B cell (primary cell): ENCODE measurements around the gene GABRR2. TPM values are rescaled to one million over a fixed set of nuclear protein-coding genes. Genes with fewer than 3 reads are reported as not detected.

Experiments
- ATAC-seq: fragments of 200-7000 bp; cut with Tn5 transposase; one replicate; pipeline ENCODE4 v1.10.0; 2021; ENCODE audit warnings: low read depth, mild to moderate bottlenecking, moderate number of reproducible peaks, moderate library complexity
- CTCF ChIA-PET: fragments of 350-600 bp; sonication (Branson Sonifier 250); formaldehyde crosslinking; loops from one replicate; lab custom pipeline; 2021; ENCODE audit warnings: antibody characterized with exemption, inconsistent platforms; lab: Charles Lee
- POLR2A ChIA-PET: fragments of 350-600 bp; sonication (Branson Sonifier 250); formaldehyde crosslinking; loops from one replicate; lab custom pipeline; 2021; ENCODE audit warnings: antibody characterized with exemption; lab: Charles Lee
- DNase-seq: peaks from one replicate; pipeline ENCODE4 v3.0.0; 2013
- H2AFZ ChIP-seq: 2 replicates; pipeline ENCODE4 v1.6.1; 2012; ENCODE audit warnings: mild to moderate bottlenecking, low read depth, low read length; ENCODE audit not compliant: insufficient read depth, poor library complexity, severe bottlenecking
- H3K27ac ChIP-seq, 2 donors: 1 replicate in 1 of 2; 2 replicates in 1 of 2; pipeline ENCODE4 v1.5.1; 2012 to 2013; ENCODE audit warnings: low read length in 2 of 2, mild to moderate bottlenecking in 2 of 2, moderate library complexity in 1 of 2
- H3K27me3 ChIP-seq, 4 experiments: fragments of 200-600 bp in 1 of 4; sonication (generic) in 1 of 4; replicated peaks in 1 of 4; 1 replicate in 2 of 4; 2 replicates in 2 of 4; pipeline versions ENCODE4 v1.6.1 to v1.7.0; 2013 to 2016; ENCODE audit warnings: low read length in 3 of 4, mild to moderate bottlenecking in 2 of 4, mixed read lengths in 1 of 4, moderate library complexity in 1 of 4; ENCODE audit not compliant: insufficient read depth in 4 of 4, control insufficient read depth in 3 of 4; ENCODE audit errors: control extremely low read depth in 1 of 4
- H3K36me3 ChIP-seq, 2 experiments: replicated peaks in 1 of 2; 1 replicate in 1 of 2; 2 replicates in 1 of 2; pipeline versions ENCODE4 v1.6.1 to v1.7.1; 2013; ENCODE audit warnings: low read length in 1 of 2; ENCODE audit not compliant: insufficient read depth in 2 of 2, control insufficient read depth in 1 of 2; ENCODE audit errors: control extremely low read depth in 1 of 2, extremely low read depth in 1 of 2
- H3K4me1 ChIP-seq, 2 donors: fragments of 200-600 bp in 1 of 2; sonication (generic) in 1 of 2; 1 replicate in 1 of 2; 2 replicates in 1 of 2; pipeline versions ENCODE4 v1.5.1 to v1.6.1; 2013 to 2017; ENCODE audit warnings: low read length in 2 of 2; ENCODE audit not compliant: control insufficient read depth in 2 of 2, insufficient read depth in 2 of 2
- H3K4me2 ChIP-seq: replicated peaks from 2 replicates; pipeline ENCODE3; 2012; ENCODE audit warnings: mild to moderate bottlenecking, low read depth, low read length; ENCODE audit not compliant: poor library complexity, severe bottlenecking
- H3K4me3 ChIP-seq, 5 experiments: fragments of 200-600 bp in 1 of 5; sonication (generic) in 1 of 5; 1 replicate in 3 of 5; 2 replicates in 2 of 5; pipeline versions ENCODE4 v1.5.1 to v1.7.0; 2011 to 2016; ENCODE audit warnings: low read length in 4 of 5, mild to moderate bottlenecking in 4 of 5, low read depth in 2 of 5, control low read depth in 1 of 5, moderate library complexity in 1 of 5; ENCODE audit not compliant: insufficient read depth in 1 of 5; ENCODE audit errors: control extremely low read depth in 1 of 5, extremely low read depth in 1 of 5
- H3K79me2 ChIP-seq: fragments of 200-600 bp; sonication (generic); one replicate; pipeline ENCODE4 v1.6.0; 2016; ENCODE audit warnings: low read length; ENCODE audit not compliant: control insufficient read depth, insufficient read depth
- H3K9ac ChIP-seq: fragments of 200-600 bp; sonication (generic); 2 replicates; pipeline ENCODE4 v1.6.1; 2017; ENCODE audit warnings: mild to moderate bottlenecking, low read length, moderate library complexity
- H3K9me3 ChIP-seq, 3 donors: one replicate each; pipeline versions ENCODE4 v1.6.1 to v1.7.1; 2013; ENCODE audit warnings: low read length in 2 of 3; ENCODE audit not compliant: control insufficient read depth in 2 of 3, insufficient read depth in 1 of 3; ENCODE audit errors: control extremely low read depth in 1 of 3
- H4K20me1 ChIP-seq: 2 replicates; pipeline ENCODE4 v1.6.0; 2012; ENCODE audit warnings: mild to moderate bottlenecking, low read length; ENCODE audit not compliant: insufficient read depth, control insufficient read depth, poor library complexity, severe bottlenecking
- H3K27ac Mint-ChIP-seq: one replicate; pipeline ENCODE4 v1.8.0; 2021; ENCODE audit warnings: mixed read lengths
- H3K27me3 Mint-ChIP-seq: one replicate; pipeline ENCODE4 v1.8.0; 2021; ENCODE audit warnings: mixed read lengths
- H3K4me1 Mint-ChIP-seq: one replicate; pipeline ENCODE4 v1.8.0; 2021; ENCODE audit warnings: mixed read lengths
- H3K4me3 Mint-ChIP-seq: one replicate; pipeline ENCODE4 v1.8.0; 2021; ENCODE audit warnings: mixed read lengths
- H3K9me3 Mint-ChIP-seq: one replicate; pipeline ENCODE4 v1.8.0; 2022; ENCODE audit warnings: mixed read lengths; ENCODE audit not compliant: insufficient read depth
- CTCF ChIP-seq: fragments of 200-600 bp; IDR thresholded peaks from one replicate; pipeline ENCODE4 v1.8.0; 2022; ENCODE audit warnings: antibody characterized with exemption, mild to moderate bottlenecking
- EZH2 ChIP-seq: IDR thresholded peaks from 2 replicates; pipeline ENCODE4 v1.6.1; 2012; ENCODE audit warnings: borderline replicate concordance, low read depth, mild to moderate bottlenecking, moderate library complexity, low read length; ENCODE audit not compliant: insufficient read depth, poor library complexity, severe bottlenecking
- WGBS: methylation state at CpG from one replicate; pipeline ENCODE4 v1.1.5; 2013; ENCODE audit warnings: missing lambda C conversion rate; ENCODE audit not compliant: insufficient coverage; 5-methylcytosine and 5-hydroxymethylcytosine counted together
- intact Hi-C: fragments of 100-400 bp; cut with micrococcal nuclease; formaldehyde crosslinking; loops from one replicate; pipeline ENCODE4 v1.10.0; 2022
- polyA plus RNA-seq: library from polyadenylated mRNA; depleted of rRNA; stranded (reverse); fragments of >200 nt; gene quantifications from 2 replicates; pipeline ENCODE4 v1.2.3, GENCODE V29; 2012
- total RNA-seq, 2 donors: library from RNA; stranded (reverse); fragments of 120-200 nt in 1 of 2; gene quantifications; 1 replicate in 1 of 2; 2 replicates in 1 of 2; pipeline versions ENCODE4 v1.2.3 to v1.2.4, GENCODE V29; 2013 to 2022

The GABRR2 gene
- total and polyA plus RNA-seq, 2 donors (not counting 1 experiment from before 2014, with no cell fraction given): 0.59 to 4.7 TPM

GRCh38 chr6:89270951-89271721 is 44.0 kb downstream of the GABRR2 start:
- Histone ChIP-seq H3K4me2 (peak overlapping the region; percentile 38), H3K27ac (no peak overlapping the region), H3K4me1 (peaks cover 10 to 14% of the 10 kb centered on the region in 2 donors), H3K4me3 (no peak overlapping the region), H3K27me3 (no peaks in the 10 kb centered on the region), H4K20me1 (no peaks in the 10 kb centered on the region), H3K79me2 (no peaks in the 10 kb centered on the region), H3K9ac (no peak overlapping the region), H3K9me3 (no peaks in the 10 kb centered on the region), H2AFZ (peak overlapping the region; percentile 52), H3K36me3 (no peaks in the 10 kb centered on the region)
- Mint-ChIP-seq H3K9me3 (no peaks in the 10 kb centered on the region), H3K4me3 (peak overlapping the region; percentile 17), H3K27me3 (no peaks in the 10 kb centered on the region), H3K4me1 (peaks cover 13% of the 10 kb centered on the region), H3K27ac (no peak overlapping the region)
- POLR2A ChIA-PET: no interaction called here
- CTCF ChIA-PET: interaction anchor here (1.4 to 2.2 kb wide), 2 partner anchors 10 to 289 kb away, joined by 3 to 6 read pairs; no protein-coding TSS in a partner anchor
- TF ChIP-seq EZH2 (no peak), CTCF (no peak)
- 52% methylated on average over 13 of the region's 14 CpGs for WGBS
- peak; percentile 36 for ATAC-seq
- DNase-seq: peak; percentile 36
- intact Hi-C loops: no loop called here

GRCh38 chr6:89269981-89270380 is 45.1 kb downstream of the GABRR2 start:
- H3K4me2 ChIP-seq: no peak overlapping the region
- H4K20me1 ChIP-seq: no peaks in the 10 kb centered on the region
- H3K27ac Mint-ChIP-seq: no peak overlapping the region
- H3K27me3 Mint-ChIP-seq: no peaks in the 10 kb centered on the region
- H3K4me1 ChIP-seq: peaks cover 10 to 14% of the 10 kb centered on the region in 2 donors
- no peak for TF ChIP-seq CTCF
- TF ChIP-seq EZH2: no peak
- DNase-seq (no peak), ATAC-seq (no peak)
- H3K9me3 Mint-ChIP-seq: no peaks in the 10 kb centered on the region
- no peak overlapping the region for H2AFZ ChIP-seq
- ChIA-PET POLR2A (no interaction called here), CTCF (interaction anchor here (2.2 kb wide), 1 partner anchor 288 kb away, joined by 6 read pairs; no protein-coding TSS in a partner anchor)
- no peak overlapping the region for H3K27ac ChIP-seq
- H3K36me3 ChIP-seq: no peaks in the 10 kb centered on the region
- H3K9ac ChIP-seq: no peak overlapping the region
- no peaks in the 10 kb centered on the region for H3K9me3 ChIP-seq
- H3K27me3 ChIP-seq: no peaks in the 10 kb centered on the region
- intact Hi-C loops: no loop called here
- H3K79me2 ChIP-seq: no peaks in the 10 kb centered on the region
- H3K4me1 Mint-ChIP-seq: peaks cover 13% of the 10 kb centered on the region
- H3K4me3 Mint-ChIP-seq: no peak overlapping the region
- WGBS: 100% methylated on average over 1 of the region's 3 CpGs
- H3K4me3 ChIP-seq: no peak overlapping the region
